ENCODE results near the gene ZBTB42. TPM values are rescaled to one million over a fixed set of nuclear protein-coding genes. Genes with fewer than 3 reads are reported as not detected.

Gene ZBTB42
- total RNA-seq, 1 experiment from 2014 or later = 6.1 TPM

- Histone ChIP-seq H4K20me1 (ENCODE audit: control insufficient read depth, insufficient read depth, insufficient read length) (no peaks in the 10 kb centered on the region), H3K4ac (ENCODE audit: low read depth, low read length) (no peak overlapping the region), H3K9ac (ENCODE audit: extremely low read depth, insufficient read length, low read length) (no peak overlapping the region), H2BK15ac (ENCODE audit: low read depth, low read length) (no peak overlapping the region), H3K23me2 (ENCODE audit: insufficient read length, low read depth, low read length, poor library complexity, severe bottlenecking) (no peaks in the 10 kb centered on the region), H3T11ph (ENCODE audit: low read length) (no peak overlapping the region), H3K18ac (ENCODE audit: insufficient read length, low read depth, low read length) (no peak overlapping the region), H3K9me3 (ENCODE audit: control insufficient read depth, low read depth, low read length) (no peaks in the 10 kb centered on the region), H2AFZ (ENCODE audit: low read length) (no peak overlapping the region), H3K4me1 (ENCODE audit: insufficient read depth, low read length) (no peaks in the 10 kb centered on the region), H3K23ac (ENCODE audit: insufficient read length, low read depth, low read length) (no peak overlapping the region), H3K27ac (ENCODE audit: insufficient read length, low read depth, low read length) (no peak overlapping the region), H3K56ac (ENCODE audit: insufficient read length, low read depth, low read length) (no peak overlapping the region), H3K14ac (ENCODE audit: insufficient read depth, low read length) (no peak overlapping the region), H2BK120ac (ENCODE audit: low read depth, low read length, poor library complexity, severe bottlenecking) (no peak overlapping the region), H2BK12ac (ENCODE audit: insufficient read length, low read depth, low read length) (no peak overlapping the region), H2AK5ac (ENCODE audit: insufficient read length, low read length) (no peak overlapping the region), H3K79me2 (ENCODE audit: insufficient read depth, low read length) (no peaks in the 10 kb centered on the region), H4K5ac (ENCODE audit: insufficient read length, low read depth, low read length) (no peak overlapping the region), H2BK5ac (ENCODE audit: insufficient read length, low read length) (no peak overlapping the region), H4K91ac (ENCODE audit: insufficient read length, low read depth, low read length) (no peak overlapping the region), H2BK20ac (ENCODE audit: low read depth, low read length, poor library complexity, severe bottlenecking) (no peak overlapping the region), H3K79me1 (ENCODE audit: insufficient read depth, low read depth, low read length, poor library complexity, severe bottlenecking) (no peaks in the 10 kb centered on the region), H3K27me3 (ENCODE audit: insufficient read depth, low read length) (no peaks in the 10 kb centered on the region), H4K8ac (replicated peaks; ENCODE audit: insufficient read length, low read depth, low read length) (no peak overlapping the region), H3K4me2 (ENCODE audit: insufficient read depth, insufficient read length, low read length) (no peak overlapping the region)
- TF ChIP-seq CTCF (conservative IDR thresholded peaks at IDR 0.05) = no peak
- Mint-ChIP-seq H3K27me3 (ENCODE audit: low read depth) (no peaks in the 10 kb centered on the region), H3K36me3 (ENCODE audit: insufficient read depth in 1 of 3, low read depth in 3 of 3) (peaks cover 3 to 14% (median 8%) of the 10 kb centered on the region in 3 experiments; a peak in 5 of 7 replicates), H3K9me3 (no peaks in the 10 kb centered on the region), H3K4me3 (no peak overlapping the region), H3K4me1 (no peaks in the 10 kb centered on the region), H3K27ac (no peak overlapping the region)
- WGBS (ENCODE audit: extremely low coverage, insufficient read length, low lambda C conversion rate) = no CpG with 5 or more reads among the region's 24 CpGs
- no peak for DNase-seq
Observed at GRCh38 chr14:104780513-104781030, 20.3 kb upstream of the ZBTB42 start.
